K562 (cell line): ENCODE data around the gene EHBP1L1. TPM values are rescaled to one million over a fixed set of nuclear protein-coding genes. Genes with fewer than 3 reads are reported as not detected.

ENCODE experiments used
- ATAC-seq: fragments of 200-7000 bp; cut with Tn5 transposase; 3 replicates; pipeline ENCODE4 v1.9.1; 2020; ENCODE audit warnings: moderate library complexity
- BruUV-seq: library from RNA; stranded (reverse); fragments of 400-500 nt; replicated peaks from 2 replicates; lab custom pipeline; 2021; lab: Mats Ljungman, UMichigan
- CTCF ChIA-PET: fragments of 300-600 bp; formaldehyde crosslinking; extraction: SDS; loops from one replicate; lab custom pipeline; 2021; ENCODE audit warnings: low intra/inter-chr PET ratio; lab: Yijun Ruan, JAX
- POLR2A ChIA-PET: fragments of 300-600, 350-650 bp; sonication (Branson Sonifier 250); formaldehyde crosslinking; extraction: SDS; loops from one replicate; lab custom pipeline; 2021; ENCODE audit warnings: antibody characterized with exemption, inconsistent platforms; lab: Yijun Ruan, JAX
- DNase-seq, 4 experiments: peaks; one replicate each; pipeline versions ENCODE4 v3.0.0 to v3.0.0-alpha.2; 2011 to 2018; ENCODE audit warnings: low spot score in 3 of 4, mixed read lengths in 3 of 4; ENCODE audit errors: extremely low read depth in 1 of 4
- FAIRE-seq: peaks from 2 replicates; lab custom pipeline; 2011; peaks lifted over from hg19 to GRCh38; lab: Jason Lieb, UNC
- H2AFZ ChIP-seq: 2 replicates; pipeline ENCODE4 v1.6.0; 2011; ENCODE audit warnings: low read depth, low read length, control low read depth, inconsistent platforms
- H3K27ac ChIP-seq: fragments of 200-600 bp; 3 replicates; pipeline ENCODE4 v1.8.0; 2011; ENCODE audit warnings: low read depth, mild to moderate bottlenecking, control low read depth, inconsistent platforms, low read length, moderate library complexity, mixed read lengths; ENCODE audit errors: extremely low read depth
- H3K27me3 ChIP-seq, 2 experiments: fragments of 300-600 bp in 1 of 2; 2 replicates in 1 of 2; 3 replicates in 1 of 2; pipeline versions ENCODE4 v1.6.0 to v1.8.0; 2011; ENCODE audit warnings: inconsistent platforms in 2 of 2, low read length in 2 of 2, mild to moderate bottlenecking in 1 of 2, mixed read lengths in 1 of 2, moderate library complexity in 1 of 2; ENCODE audit not compliant: control insufficient read depth in 2 of 2, insufficient read depth in 2 of 2
- H3K36me3 ChIP-seq: fragments of 300-600 bp; 3 replicates; pipeline ENCODE4 v1.8.0; 2011; ENCODE audit warnings: mild to moderate bottlenecking, low read length, inconsistent platforms; ENCODE audit not compliant: control insufficient read depth, insufficient read depth
- H3K4me1 ChIP-seq, 2 experiments: fragments of 200-600 bp in 1 of 2; replicated peaks in 1 of 2; 2 replicates in 1 of 2; 3 replicates in 1 of 2; pipeline versions ENCODE4 v1.5.1 to v1.8.0; 2011; ENCODE audit warnings: inconsistent platforms in 2 of 2, low read length in 2 of 2, mild to moderate bottlenecking in 1 of 2, mixed read lengths in 1 of 2, moderate library complexity in 1 of 2; ENCODE audit not compliant: control insufficient read depth in 2 of 2, insufficient read depth in 2 of 2
- H3K4me2 ChIP-seq: 2 replicates; pipeline ENCODE4 v1.6.1; 2011; ENCODE audit warnings: low read length, control low read depth, inconsistent platforms, mixed read lengths; ENCODE audit not compliant: insufficient read depth
- H3K4me3 ChIP-seq: fragments of 200-600 bp; sonication (generic), shearing (Covaris generic); 2 replicates; pipeline ENCODE4 v1.5.1; 2016; ENCODE audit warnings: control low read depth, inconsistent platforms
- H3K79me2 ChIP-seq: fragments of 200-600 bp; 3 replicates; pipeline ENCODE4 v1.8.0; 2011; ENCODE audit warnings: low read length, inconsistent platforms; ENCODE audit not compliant: control insufficient read depth, insufficient read depth
- H3K9ac ChIP-seq, 2 experiments: 2 replicates each; pipeline versions ENCODE4 v1.6.0 to v1.6.1; 2011; ENCODE audit warnings: low read depth in 2 of 2, low read length in 2 of 2, control low read depth in 1 of 2, inconsistent platforms in 1 of 2, mild to moderate bottlenecking in 1 of 2, mixed read lengths in 1 of 2; ENCODE audit not compliant: insufficient read depth in 1 of 2
- H3K9me1 ChIP-seq: one replicate; pipeline ENCODE4 v1.6.0; 2011; ENCODE audit warnings: inconsistent platforms, mild to moderate bottlenecking, low read length, moderate library complexity; ENCODE audit not compliant: control insufficient read depth, insufficient read depth
- H3K9me3 ChIP-seq: replicated peaks from 2 replicates; pipeline ENCODE4 v1.5.1; 2011; ENCODE audit warnings: low read depth, low read length, inconsistent platforms; ENCODE audit not compliant: control insufficient read depth, insufficient read depth
- H4K20me1 ChIP-seq: replicated peaks from 2 replicates; pipeline ENCODE4 v1.6.1; 2011; ENCODE audit warnings: low read length, inconsistent platforms, mixed read lengths; ENCODE audit not compliant: control insufficient read depth, insufficient read depth
- BMI1 ChIP-seq: fragments of 150-350 bp; IDR thresholded peaks from 2 replicates; pipeline ENCODE4 v1.6.1; 2014; ENCODE audit warnings: low read length
- MTA3 ChIP-seq: fragments of 450-650 bp; formaldehyde crosslinking; IDR thresholded peaks from 2 replicates; pipeline ENCODE4 v1.6.1; 2017; ENCODE audit warnings: mild to moderate bottlenecking, borderline replicate concordance
- PPARD ChIP-seq: fragments of 250-450 bp; sonication (Bioruptor Pico); IDR thresholded peaks from 2 replicates; pipeline ENCODE4 v1.8.0; 2022; ENCODE audit warnings: inconsistent platforms, mild to moderate bottlenecking, moderate library complexity
- STAT5B ChIP-seq: fragments of 250-450 bp; sonication (Bioruptor Pico); IDR thresholded peaks from 2 replicates; pipeline ENCODE4 v1.8.0; 2021; ENCODE audit warnings: mild to moderate bottlenecking, inconsistent platforms
- ZBTB43 ChIP-seq: sonication (generic); formaldehyde crosslinking; IDR thresholded peaks from 2 replicates; pipeline ENCODE4 v1.8.0; 2023; ENCODE audit warnings: mild to moderate bottlenecking, missing genetic modification reagents
- ZNF431 ChIP-seq: sonication (generic); formaldehyde crosslinking; IDR thresholded peaks from 2 replicates; pipeline ENCODE4 v1.8.0; 2022; ENCODE audit warnings: mild to moderate bottlenecking, missing genetic modification reagents
- ZNF77 ChIP-seq: fragments of 250-450 bp; sonication (Bioruptor Pico); IDR thresholded peaks from 2 replicates; pipeline ENCODE4 v1.5.0; 2020
- WGBS: fragments of 100-300 bp; shearing (Covaris generic); methylation state at CpG from one replicate; pipeline ENCODE4 v1.1.6; 2016; ENCODE audit warnings: low coverage, mixed read lengths; ENCODE audit not compliant: insufficient coverage; ENCODE audit errors: missing lambda C conversion rate; 5-methylcytosine and 5-hydroxymethylcytosine counted together
- in situ Hi-C: fragments of 300-500 bp; cut with MboI; formaldehyde crosslinking; loops from 4 replicates; pipeline ENCODE4 v1.15.0; 2018; ENCODE audit warnings: inconsistent platforms, mixed read lengths
- intact Hi-C: fragments of 100-400 bp; cut with micrococcal nuclease; formaldehyde crosslinking; loops from 2 replicates; pipeline ENCODE4 v1.14.2; 2022
- polyA plus RNA-seq, 8 experiments: library from polyadenylated mRNA; depleted of rRNA in 4 of 8; stranded (reverse) in 5 of 8; unstranded in 3 of 8; fragments of >200 nt; fragmentation: Nextera tagmentation in 2 of 8; fragmentation: Illumina TruSeq in 1 of 8; extraction: Ambion mirVana in 2 of 8; extraction: Trizol in 1 of 8; gene quantifications; 2 replicates each; pipeline versions ENCODE4 v1.2.1 to v1.2.3, GENCODE V29; 2011 to 2014; ENCODE audit warnings: inconsistent platforms in 1 of 8, missing spikeins in 1 of 8
- total RNA-seq, 7 experiments: library from RNA; depleted of rRNA in 6 of 7; stranded (reverse); fragments of >200 nt in 6 of 7; fragmentation: Illumina TruSeq in 2 of 7; extraction: Trizol in 2 of 7; gene quantifications; 2 replicates each; pipeline versions ENCODE4 v1.2.1 to v1.2.3, GENCODE V29; 2011 to 2021; ENCODE audit warnings: low replicate concordance in 1 of 7
- TF ChIP-seq, protein P1 (sequence below): fragments of 250-450 bp; sonication (Bioruptor Pico); IDR thresholded peaks from 2 replicates; pipeline ENCODE4 v1.5.0; 2021; ENCODE audit warnings: mild to moderate bottlenecking, borderline replicate concordance
- TF ChIP-seq, protein P2 (sequence below): sonication (generic); formaldehyde crosslinking; IDR thresholded peaks from 2 replicates; pipeline ENCODE4 v1.9.0; 2022; ENCODE audit warnings: mild to moderate bottlenecking, missing genetic modification reagents

The EHBP1L1 gene
- total and polyA plus RNA-seq, 9 of the 15 experiments (the other 6 are each of a cell fraction or from before 2014, with no cell fraction given), result 0.03 to 87.1 (median 26.3) TPM

GRCh38 chr11:65562020-65562419, 13.8 kb upstream of the EHBP1L1 start (continued):
- TF ChIP-seq STAT5B (CRISPR knock-in tag) (no peak), ZNF77 (no peak), MTA3 (no peak), ZBTB43 (CRISPR knock-in tag) (no peak)
- TF ChIP-seq, protein P1, sequence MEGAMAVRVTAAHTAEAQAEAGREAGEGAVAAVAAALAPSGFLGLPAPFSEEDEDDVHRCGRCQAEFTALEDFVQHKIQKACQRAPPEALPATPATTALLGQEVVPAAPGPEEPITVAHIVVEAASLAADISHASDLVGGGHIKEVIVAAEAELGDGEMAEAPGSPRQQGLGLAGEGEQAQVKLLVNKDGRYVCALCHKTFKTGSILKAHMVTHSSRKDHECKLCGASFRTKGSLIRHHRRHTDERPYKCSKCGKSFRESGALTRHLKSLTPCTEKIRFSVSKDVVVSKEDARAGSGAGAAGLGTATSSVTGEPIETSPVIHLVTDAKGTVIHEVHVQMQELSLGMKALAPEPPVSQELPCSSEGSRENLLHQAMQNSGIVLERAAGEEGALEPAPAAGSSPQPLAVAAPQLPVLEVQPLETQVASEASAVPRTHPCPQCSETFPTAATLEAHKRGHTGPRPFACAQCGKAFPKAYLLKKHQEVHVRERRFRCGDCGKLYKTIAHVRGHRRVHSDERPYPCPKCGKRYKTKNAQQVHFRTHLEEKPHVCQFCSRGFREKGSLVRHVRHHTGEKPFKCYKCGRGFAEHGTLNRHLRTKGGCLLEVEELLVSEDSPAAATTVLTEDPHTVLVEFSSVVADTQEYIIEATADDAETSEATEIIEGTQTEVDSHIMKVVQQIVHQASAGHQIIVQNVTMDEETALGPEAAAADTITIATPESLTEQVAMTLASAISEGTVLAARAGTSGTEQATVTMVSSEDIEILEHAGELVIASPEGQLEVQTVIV, result no peak

DNA sequence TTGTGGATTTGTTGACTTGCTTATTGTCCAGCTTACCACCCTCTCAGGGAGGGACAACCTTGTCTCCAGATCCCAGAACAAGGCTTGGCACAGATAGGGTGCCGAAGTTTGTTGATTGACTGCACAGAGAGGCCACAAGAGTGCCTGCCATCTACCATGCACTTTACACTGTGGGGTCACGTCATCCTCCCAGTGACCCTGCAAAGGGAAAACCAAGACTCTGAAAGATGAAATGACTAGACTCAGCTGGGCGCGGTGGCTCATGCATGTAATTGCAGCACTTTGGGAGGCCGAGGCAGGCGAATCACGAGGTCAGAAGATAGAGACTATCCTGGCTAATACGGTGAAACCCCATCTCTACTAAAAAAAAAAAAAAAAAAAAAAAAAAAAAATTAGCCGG, 13.1 kb upstream of the EHBP1L1 start:
- no peaks in the 10 kb centered on the region for H3K9me3 ChIP-seq
- BruUV-seq, result no TSS peak
- 59% methylated on average over 8 of the region's 9 CpGs for WGBS
- TF ChIP-seq, protein P2, sequence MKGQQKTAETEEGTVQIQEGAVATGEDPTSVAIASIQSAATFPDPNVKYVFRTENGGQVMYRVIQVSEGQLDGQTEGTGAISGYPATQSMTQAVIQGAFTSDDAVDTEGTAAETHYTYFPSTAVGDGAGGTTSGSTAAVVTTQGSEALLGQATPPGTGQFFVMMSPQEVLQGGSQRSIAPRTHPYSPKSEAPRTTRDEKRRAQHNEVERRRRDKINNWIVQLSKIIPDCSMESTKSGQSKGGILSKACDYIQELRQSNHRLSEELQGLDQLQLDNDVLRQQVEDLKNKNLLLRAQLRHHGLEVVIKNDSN (CRISPR knock-in tag), result no peak
- TF ChIP-seq PPARD (CRISPR knock-in tag) (no peak), ZNF431 (no peak), BMI1 (no peak)
- H3K36me3 ChIP-seq, result no peaks in the 10 kb centered on the region
- H3K4me1 ChIP-seq, result peaks cover 26 to 42% of the 10 kb centered on the region in 2 experiments
- no peaks in the 10 kb centered on the region for H4K20me1 ChIP-seq
- no peak overlapping the region for H3K27ac ChIP-seq
- no peak for DNase-seq
- no peaks in the 10 kb centered on the region for H3K27me3 ChIP-seq
- H3K4me2 ChIP-seq, result no peak overlapping the region
- ChIA-PET CTCF (no interaction called here), POLR2A (interaction anchor here (1.0 kb wide), 1 partner anchor 138 kb away, joined by 3 read pairs; no protein-coding TSS in a partner anchor)
- no peaks in the 10 kb centered on the region for H3K79me2 ChIP-seq
- no peak for ATAC-seq
- no peak overlapping the region for H3K4me3 ChIP-seq
- no peak overlapping the region for H3K9ac ChIP-seq
- intact Hi-C loops, result no loop called here
- FAIRE-seq, result no peak
- no peaks in the 10 kb centered on the region for H3K9me1 ChIP-seq
- in situ Hi-C loops, result no loop called here
- no peak overlapping the region for H2AFZ ChIP-seq
